ENCODE data around the gene CETP.

CETP gene

DNA sequence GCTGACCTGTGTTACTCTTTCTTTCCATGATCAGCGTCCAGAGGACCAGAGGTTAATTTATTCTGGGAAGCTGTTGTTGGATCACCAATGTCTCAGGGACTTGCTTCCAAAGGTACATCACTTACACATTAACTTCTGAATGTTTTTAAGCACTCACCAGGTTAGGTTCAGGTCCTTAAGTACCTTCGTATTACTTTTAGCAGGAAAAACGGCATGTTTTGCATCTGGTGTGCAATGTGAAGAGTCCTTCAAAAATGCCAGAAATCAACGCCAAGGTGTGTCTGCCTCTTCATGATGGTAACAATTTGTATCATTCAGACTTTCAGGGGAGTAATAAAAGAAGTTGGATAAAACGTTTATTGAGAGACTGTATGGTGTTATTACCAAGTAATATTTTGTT lies 26.5 kb upstream of the CETP start:
- no peak for DNase-seq

DNA sequence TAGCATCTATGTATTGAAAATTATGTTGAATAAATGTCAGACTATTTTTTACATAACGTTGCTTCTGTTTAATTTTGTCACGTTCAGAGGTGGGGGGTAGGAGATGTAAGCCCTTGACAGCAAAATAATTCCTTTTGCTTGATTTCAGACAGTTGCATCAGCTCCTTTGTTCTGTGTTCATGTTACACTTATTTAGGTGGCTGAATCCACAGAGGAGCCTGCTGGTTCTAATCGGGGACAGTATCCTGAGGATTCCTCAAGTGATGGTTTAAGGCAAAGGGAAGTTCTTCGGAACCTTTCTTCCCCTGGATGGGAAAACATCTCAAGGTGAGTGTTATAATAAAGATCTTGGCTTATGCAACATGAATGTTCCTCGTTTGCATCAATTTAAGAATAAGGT lies 25.3 kb upstream of the CETP start:
- no peak for DNase-seq

DNA sequence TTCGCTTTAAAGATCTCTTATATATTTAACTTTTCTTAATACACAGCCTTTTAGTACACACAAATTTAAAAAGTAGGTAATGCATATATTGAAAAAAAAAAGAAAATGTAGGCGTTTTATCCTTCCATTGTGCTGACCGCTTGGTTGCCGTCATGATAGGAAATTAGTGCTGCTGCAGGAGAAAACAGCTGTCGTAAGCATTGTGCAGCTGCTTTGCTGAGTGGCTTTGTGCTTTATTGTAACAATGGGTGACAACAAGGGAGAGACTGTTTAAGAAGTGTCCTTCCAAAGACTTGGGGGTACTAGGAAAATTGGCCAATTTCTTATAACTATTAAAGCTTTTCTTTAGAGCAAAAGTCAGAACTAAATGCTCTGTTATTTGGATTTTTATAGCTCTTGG lies 24.8 kb upstream of the CETP start:
- no peak for DNase-seq

DNA sequence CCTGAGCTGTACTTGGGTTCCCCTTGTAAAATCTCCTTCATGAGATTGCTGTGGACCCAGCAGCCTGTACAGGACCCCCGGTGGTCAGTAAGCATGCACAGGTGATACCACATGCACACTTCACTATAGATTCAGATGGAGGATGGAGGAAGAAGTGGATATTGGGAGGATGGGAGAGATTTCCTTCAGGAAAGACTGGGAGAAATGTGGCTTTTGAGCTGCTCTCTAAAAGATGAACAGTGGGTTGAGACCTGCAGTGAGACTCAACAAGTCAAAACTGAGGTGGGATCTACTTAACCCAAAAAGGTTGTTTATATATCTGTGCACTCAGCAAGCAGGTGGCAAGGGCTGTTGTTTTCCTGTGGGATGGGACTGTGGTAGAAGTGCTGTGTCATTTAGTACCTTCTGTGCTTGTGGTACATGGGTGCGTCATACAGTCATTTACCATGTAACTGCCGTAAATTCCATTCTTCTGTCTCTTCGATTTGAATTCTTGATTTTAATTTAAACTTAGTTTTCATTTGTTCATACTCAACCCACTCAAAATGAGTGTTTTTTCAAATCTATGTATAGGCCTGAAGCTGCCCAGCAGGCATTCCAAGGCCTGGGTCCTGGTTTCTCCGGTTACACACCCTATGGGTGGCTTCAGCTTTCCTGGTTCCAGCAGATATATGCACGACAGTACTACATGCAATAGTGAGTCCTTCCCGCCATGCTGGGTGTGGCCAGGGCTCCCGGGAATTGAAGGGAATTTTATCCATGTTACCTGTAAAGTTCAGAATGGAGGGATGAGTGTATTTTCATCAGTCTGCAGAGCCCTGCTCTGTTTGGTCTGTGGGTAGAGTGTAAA lies 22.9 kb upstream of the CETP start:
- DNase-seq: no peak

DNA sequence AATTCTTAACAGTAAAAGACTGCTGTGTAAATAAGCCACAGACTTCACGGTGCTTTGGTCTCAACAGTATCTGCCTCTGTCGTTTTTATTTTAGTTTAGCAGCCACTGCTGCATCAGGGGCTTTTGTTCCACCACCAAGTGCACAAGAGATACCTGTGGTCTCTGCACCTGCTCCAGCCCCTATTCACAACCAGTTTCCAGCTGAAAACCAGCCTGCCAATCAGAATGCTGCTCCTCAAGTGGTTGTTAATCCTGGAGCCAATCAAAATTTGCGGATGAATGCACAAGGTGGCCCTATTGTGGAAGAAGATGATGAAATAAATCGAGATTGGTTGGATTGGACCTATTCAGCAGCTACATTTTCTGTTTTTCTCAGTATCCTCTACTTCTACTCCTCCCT lies 21.9 kb upstream of the CETP start:
- no peak for DNase-seq

DNA sequence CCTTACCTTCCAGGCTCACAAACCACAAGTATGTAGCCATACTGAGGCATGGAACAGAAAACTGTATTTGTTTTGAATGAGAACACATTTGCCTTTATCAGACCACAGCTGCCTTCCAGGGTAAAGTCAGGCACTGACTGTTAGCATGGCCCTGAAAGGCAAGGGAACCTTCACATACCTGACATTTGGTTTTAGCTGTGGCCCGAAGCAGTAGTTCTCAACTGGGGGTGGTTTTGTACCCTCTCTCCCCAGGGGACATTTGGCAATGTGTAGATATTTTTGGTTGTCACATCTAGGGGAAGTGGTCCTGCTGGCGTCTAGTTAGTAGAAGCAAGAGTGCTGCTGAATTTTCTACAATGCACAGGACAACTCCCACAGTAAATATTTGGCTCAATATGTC lies 20.7 kb upstream of the CETP start:
- no peak for DNase-seq

DNA sequence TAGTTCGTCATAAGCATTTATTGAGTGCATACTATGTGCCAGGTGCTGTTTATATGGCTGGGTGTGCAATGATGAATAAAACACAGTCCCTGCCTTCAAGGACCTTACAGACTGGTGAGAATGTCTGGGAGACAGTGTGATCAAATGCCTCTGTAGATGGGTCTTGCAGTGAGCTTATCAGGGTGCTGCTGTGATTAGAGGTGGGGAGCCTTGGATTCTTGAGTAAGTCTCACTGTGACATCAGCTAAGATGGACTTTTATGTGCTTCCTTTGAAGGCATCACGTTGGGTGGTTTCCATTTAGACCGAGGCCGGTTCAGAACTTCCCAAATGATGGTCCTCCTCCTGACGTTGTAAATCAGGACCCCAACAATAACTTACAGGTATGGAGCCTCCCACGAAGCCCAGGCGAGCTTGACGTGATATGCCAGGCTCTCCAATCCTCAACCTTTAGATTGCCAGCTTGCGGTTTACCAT lies 19.9 kb upstream of the CETP start:
- no peak for DNase-seq

DNA sequence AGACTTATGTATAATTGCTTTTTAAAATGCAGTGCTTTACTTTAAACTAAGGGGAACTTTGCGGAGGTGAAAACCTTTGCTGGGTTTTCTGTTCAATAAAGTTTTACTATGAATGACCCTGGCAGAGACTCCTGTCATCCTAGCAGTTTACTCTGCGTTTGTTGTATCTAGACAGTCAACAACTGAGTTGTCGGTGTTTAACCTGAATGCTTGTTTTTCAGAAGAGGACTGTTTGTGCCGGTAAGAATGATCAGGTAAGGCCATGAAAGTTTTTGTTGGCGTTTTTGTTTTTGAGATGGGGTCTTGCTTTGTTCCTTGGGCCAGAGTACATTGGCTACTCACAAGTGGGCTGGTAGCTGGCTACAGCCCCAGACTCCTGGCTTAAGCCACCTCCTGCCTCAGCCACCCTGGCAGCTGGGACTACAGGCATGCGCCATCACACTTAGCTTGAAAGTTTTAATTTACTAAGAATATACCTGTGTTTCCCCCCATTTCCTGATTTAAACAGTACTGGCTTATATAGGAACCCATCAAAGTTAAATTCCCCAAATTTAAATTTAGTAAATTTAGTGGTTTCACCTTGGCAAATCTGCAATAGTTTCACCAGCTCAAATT lies 17.9 kb upstream of the CETP start:
- DNase-seq: no peak

DNA sequence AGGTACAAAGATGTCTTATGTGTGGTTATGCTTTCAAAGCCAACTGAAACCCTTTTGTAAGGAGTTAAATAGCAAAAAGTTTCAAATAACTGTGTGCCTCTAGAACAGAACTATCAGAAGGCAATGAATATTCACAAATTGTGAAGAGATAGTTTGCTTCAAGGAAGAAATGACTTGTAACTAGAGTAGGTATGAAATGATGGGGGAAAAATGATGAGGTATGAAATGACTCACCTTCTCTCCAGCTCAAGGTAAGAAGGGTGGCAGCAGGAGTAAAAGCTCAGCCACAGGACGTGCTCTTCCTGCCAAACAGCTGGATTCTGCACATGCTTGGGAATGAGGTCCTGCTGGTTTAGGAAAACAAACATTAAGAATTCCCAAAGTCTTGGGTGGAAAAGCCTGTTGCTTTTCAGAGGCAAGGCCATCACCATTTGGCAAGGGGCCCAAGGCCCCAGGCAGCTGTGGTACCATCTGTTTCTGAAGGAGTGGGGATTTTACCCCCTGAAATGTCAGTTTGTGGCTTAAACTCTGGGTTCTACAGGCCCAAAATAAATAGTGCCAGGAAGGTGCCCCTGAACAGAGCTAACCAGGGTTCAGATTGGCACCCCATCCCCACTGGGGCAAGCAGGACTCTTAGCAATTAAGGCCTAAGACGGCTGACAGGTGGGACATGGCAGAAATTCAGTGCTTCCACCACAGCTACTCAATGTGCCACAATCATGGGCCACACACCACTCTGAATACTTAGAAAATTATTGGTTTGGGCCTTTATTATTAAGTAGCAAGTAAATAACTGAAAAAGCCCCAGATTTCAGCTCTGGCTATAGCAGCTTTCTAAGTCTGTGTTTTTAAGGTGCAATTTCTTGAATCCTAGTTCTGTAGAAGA lies 16.6 kb upstream of the CETP start:
- DNase-seq: no peak

DNA sequence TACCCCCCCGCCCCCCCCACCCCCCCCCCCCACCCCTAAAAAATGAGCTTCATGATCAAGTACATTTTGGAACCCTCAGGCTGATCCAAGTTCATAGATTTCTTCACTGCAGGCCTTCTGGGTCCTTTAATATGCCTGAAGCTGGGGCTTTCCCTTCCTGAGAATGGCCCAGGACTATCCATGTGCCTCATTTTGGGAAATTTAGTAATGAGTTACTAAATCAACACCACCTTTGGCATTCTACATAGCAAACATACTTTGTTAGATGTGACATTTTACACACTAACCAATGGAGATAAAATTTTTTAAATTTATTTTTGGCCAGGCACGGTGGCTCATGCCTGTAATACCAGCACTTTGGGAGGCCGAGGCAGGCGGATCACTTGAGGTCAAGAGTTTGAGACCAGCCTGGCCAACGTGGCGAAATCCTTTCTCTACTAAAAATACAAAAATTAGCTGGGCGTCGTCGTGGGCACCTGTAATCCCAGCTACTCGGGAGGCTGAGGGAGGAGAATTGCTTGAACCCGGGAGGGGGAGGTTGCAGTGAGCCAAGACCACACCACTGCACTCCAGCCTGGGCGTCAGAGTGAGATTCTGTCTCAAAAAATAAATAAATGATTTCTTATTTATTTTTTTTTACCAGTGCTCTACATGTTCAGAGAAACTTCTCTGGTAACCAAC lies 15.8 kb upstream of the CETP start:
- no peak for DNase-seq

DNA sequence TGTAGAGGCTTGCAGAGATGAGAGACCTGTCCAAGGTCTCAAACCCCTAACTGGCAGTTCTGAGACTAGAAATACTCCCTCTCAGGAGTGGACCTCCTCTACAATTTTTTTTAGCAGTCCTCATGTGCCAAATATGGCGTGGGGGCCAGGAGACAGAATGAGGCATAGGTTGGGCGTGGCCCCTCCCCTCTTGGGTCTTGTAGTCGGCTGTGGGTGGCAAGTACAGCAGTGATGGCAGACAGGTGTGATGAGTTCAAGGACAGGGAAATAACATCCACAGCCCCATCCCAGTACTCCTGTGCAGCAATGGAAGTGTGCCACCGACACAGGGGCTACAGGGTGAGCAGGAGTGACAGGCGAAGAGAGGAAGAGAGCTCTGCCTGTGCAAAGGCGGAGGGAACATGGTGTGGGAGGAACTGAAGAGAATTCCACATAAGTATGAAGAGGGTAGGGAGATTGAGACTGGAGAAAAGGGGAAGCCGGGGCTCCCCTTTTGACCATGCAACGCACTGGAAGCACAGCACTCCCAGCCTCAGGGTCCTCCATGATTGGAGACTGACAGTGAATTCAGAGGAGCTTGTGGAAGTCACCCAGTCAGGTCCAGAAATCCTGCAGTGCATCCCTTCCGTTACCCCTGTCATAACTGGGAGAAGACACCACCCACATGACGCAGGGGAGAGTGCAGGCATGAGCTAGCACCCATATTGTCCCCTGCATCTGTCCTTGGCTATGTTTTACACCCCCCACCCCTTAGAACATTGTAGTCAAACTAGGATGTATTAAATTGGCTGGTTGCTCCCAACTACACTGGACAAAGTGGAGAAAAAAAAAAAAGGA lies 14.8 kb upstream of the CETP start:
- no peak for DNase-seq

DNA sequence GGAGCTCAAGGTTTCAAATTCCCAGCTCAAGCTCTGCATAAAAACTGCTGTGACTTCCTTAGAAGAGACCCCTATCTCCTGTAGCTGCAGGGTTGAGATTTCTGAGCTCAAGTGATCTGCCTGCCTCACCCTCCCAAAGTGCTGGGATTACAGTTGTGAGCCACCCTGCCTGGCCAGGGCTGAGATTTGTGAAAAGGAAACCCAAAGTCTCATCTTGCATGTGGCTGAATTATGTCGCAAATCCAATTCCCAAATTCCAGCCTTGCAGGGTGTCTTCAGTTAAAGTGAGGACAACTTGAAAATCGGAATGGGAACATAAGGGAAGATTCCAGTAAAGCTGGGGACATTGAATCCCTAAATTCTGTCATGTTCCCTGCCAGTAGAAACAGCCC lies 14.2 kb upstream of the CETP start:
- no peak for DNase-seq

DNA sequence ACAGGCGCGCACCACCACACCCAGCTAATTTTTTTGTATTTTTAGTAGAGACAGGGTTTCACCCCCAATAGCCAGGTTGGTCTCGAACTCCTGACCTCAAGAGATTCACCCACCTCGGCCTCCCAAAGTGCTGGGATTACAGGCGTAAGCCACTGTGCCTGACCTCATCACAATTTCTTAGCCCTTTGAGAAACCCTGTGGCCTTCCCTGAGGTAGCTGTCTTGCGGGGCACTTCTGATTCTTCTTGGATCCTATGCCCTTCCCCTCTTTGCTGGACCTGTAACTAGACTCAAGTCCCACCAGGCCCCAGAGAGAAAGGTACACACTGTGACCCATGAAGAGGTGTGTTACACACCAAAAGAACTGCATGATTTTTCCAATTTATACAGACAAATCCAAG lies 13.5 kb upstream of the CETP start:
- no peak for DNase-seq

DNA sequence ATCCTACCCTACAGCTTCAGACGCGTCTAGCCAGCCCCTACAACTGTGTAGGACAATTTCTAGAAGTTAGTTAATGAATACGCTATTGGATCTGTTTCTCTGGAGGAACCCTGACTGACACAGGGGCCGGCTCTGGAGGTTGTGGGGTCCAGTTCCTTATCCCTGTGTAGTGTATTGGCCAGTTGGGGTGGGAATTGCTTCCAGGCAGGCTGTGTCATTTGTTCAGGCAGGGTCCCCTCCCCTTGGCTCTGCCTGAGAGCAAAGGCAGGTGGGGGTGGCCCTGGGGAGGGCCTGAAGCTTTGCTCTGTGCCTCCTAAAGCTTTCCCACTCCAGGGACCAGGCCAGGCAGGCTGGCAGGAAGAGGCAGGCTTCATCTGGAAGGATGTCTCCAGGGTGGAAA lies 11.7 kb upstream of the CETP start:
- DNase-seq: no peak

DNA sequence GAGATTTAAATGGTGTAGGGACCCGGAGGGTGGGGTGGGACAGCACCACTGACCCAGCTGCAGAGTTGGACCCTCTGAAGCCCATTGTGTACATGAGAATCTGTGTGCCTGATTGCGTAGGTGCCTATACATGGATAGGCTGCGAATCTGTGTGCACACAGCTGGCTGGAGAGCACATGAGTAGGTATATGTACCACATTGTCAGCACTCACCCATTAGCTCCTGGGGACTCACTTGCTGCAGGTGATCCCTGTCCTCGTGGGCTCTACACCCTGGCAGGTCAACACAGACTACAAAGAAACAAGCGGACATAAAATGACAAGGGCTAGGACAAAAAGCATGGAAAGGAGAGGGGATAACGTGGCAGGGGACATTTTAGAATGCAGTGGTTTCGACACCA lies 11.3 kb upstream of the CETP start:
- DNase-seq: no peak

DNA sequence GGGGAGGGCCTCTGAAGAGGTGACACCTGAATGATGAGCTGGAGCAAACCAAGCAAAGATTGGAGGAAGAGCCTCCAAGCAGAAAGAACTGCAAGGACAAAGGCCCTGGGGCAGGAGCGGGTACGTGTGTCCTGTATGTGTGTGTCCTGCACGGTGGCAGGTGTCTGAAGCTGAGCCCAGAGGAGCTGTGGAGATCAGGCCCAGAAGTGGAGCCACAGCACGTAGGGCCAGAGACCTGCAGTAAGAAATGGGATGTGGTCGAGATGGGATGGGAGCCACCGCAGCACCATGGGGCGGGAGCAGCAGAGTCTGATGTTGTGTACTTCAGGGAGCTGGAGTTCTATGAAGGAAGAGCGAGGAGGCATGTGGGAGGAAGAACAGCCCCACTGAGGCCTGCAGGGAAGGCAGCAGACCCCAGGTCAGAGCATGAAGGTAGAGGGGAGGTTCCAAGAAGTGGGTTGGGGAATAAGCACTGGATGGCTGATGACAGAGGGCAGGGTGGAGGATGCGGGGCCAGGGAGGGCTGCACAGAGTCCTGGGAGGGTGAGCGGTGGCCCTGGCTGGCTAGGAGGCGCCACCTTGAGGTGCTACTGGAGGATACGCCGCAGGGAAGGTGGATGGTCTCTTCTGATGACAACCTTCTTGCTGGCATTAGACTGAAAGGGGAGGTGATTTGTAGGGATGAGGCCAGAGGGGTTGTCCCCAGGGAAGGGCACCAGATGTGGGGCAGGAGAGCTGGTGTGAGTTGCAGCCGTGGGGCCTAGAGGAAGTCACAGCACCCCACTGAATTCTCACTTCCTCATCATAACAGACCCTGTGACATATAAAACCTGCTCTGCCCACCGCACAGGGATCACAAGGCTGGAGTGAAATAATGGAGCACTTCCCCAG lies 10.6 kb upstream of the CETP start:
- peak; percentile 5 for DNase-seq

DNA sequence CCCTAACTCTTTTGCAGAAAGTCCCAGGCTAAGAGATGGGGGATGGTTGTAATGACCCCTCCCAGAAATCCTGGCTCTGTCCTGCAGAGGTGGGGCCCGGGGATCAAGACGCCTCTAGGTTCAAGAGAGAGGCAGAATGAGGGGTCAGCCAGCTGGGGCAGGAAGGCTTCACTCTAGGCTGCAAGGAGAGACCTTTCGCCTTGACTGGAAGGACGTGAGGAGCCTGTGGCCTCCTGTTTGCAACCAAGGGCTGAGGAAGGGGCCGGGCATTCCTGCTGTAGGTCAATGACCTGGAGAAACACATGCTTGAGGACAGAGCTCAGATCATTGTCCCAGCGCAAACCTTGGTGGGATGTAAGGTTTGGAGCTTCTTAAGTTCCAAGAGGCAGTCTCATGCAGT lies 8.7 kb upstream of the CETP start:
- DNase-seq: no peak

DNA sequence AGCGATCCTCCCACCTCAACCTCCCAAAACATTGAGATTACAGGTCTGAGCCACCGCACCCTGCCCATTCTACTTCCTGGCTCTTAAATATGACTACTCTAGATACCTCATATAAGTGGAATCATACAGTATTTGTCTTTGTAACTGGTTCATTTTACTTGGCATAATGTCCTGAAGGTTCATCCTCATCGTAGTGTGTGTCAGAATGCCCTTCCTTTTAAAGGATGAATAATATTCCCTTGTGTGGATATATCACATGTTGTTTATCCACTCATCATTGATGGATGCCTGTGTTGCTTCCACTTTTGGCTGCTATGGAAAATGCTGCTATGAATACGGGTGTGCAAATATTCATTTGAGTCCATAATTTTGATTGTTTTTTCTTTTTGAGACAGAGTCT lies 5.7 kb upstream of the CETP start:
- DNase-seq: no peak

DNA sequence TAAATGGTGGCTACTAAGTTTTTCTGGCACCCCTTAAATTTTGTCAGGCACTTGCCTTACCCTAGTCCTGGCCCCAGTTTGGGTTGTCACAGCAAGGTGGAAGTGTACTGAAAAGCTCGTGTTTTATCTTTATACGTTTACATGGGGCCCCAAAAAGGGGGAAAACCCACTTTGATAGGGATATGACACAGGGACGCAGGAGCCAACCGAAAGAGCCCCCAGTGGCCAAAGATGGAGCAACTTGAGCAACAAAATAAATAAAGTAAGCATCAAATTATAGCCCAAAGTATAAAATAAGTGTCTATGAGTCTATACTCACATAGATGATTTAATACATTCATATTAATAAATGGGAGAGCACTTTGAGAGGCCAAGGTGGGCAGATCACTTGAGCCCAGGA lies 5.0 kb upstream of the CETP start:
- DNase-seq: no peak

DNA sequence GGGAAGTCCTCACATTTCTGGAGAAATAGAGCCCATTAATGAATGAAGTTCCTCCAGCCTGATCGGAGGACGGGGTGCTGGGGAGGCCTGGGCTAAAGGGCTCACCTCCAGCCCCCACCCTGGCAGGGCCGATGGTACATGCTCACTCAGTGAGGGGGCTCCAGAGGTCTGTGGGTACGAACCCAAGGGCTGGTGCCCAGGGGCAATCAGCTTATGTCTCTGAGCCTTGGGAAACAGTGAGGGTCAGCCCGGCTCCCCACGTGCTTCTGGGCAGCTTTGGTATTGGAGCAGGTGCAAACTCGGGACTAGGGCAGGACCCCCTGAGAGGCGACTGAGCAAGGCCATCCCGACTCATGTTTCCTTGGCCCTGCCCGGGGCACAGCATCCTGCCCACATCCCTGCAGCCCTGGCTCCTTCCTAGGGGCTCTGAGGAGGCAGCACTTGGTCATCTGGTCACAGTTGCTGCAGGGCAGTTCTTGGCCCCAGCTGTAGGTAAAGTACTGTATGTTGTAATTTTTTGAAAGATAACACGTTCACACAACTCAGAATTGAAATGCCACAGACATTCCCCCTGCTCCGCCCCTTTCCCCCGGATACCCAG lies 969 bp upstream of the CETP start:
- DNase-seq: no peak

DNA sequence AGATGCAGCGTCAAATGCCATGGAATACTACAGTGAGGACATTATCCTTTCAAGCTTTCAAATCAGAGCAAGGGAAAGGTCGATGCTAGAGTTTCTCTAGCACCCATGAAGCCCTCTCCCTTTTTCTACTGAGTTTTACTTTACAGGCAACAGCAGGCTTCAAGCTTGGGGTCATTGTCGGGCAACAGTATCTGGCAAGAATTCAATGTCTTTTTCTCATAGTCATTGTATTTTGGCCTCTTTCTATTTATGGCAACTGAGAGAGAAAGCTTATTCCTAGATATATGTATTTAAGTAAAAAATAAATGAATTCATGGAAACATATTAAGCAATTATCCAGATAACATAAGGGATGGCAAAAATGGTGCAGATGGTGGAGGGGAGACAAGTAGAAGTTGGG lies 364 bp upstream of the CETP start:
- DNase-seq: no peak

All from SHP77 treated with DMSO at 0.1 percent for 48 hours (cell line).